Measurements from ENCODE around the gene ART5.

Gene ART5
- total RNA-seq = 0 reads per million in 3 donors

DNA sequence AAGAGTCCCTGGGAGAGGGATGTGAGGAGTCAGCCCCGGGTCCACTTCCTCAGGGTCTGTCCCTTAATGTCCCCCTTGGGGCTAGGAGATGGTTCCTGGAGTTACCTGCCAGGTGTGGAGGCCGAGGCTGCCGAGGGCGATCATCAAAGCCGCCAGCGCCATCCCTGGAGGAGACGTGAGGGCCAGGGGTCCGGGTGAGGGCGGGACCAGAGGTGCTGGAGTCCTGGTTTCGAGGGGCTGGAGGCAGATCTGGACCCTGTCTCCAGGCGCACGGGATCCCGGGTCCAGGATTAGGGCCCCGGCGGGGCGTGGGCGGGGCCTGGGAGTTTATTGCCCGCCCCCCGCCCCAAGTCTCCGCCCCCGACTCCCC lies at the start of gene ART5:
TSS of gene ART5 (minus strand) at position 292 of the 370 bp plus-strand sequence. CDS start at position 162, 130 bp downstream.
- Histone ChIP-seq H3K27me3 (replicated peaks; ENCODE audit: control insufficient read depth, insufficient read depth, low read length, poor library complexity, severe bottlenecking) (peaks cover 3% of the 10 kb centered on the region), H3K4me1 (ENCODE audit: control insufficient read depth, insufficient read depth, low read length, poor library complexity, severe bottlenecking) (peaks cover 11% of the 10 kb centered on the region), H3K4me3 (ENCODE audit: insufficient read depth, low read depth, low read length, poor library complexity, severe bottlenecking) (peak within 1 kb of the TSS; percentile 58), H3K9me3 (ENCODE audit: control insufficient read depth, low read length) (no peaks in the 10 kb centered on the region), H3K36me3 (ENCODE audit: control insufficient read depth, insufficient read depth, low read length) (no peaks in the 10 kb centered on the region), H3K27ac (ENCODE audit: insufficient read depth, low read length, poor library complexity, severe bottlenecking) (no peak within 1 kb of the TSS)
- no peak for DNase-seq

DNA sequence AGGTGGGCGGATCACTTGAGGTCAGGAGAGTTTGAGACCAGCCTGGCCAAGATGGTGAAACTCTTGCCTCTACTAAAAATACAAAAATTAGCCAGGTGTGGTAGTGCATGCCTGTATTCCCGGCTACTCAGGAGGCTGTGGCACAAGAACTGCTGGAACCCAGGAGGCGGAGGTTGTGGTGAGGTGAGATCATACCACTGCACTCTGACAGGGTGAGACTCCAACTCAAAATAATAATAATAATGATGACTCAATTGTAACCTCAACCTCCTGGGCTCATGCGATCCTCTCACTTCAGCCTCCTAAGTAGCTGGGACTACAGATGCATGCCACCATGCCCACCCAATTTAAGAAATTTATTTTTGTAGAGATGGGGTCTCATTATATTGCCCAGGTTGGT lies 45.0 kb upstream of the ART5 start:
- H3K9me3 ChIP-seq (ENCODE audit: control insufficient read depth, low read length) = no peaks in the 10 kb centered on the region
- no peaks in the 10 kb centered on the region for H3K27me3 ChIP-seq (replicated peaks; ENCODE audit: control insufficient read depth, insufficient read depth, low read length, poor library complexity, severe bottlenecking)
- no peak for DNase-seq
- no peak overlapping the region for H3K4me3 ChIP-seq (ENCODE audit: insufficient read depth, low read depth, low read length, poor library complexity, severe bottlenecking)
- H3K27ac ChIP-seq (ENCODE audit: insufficient read depth, low read length, poor library complexity, severe bottlenecking) = no peak overlapping the region
- no peaks in the 10 kb centered on the region for H3K4me1 ChIP-seq (ENCODE audit: control insufficient read depth, insufficient read depth, low read length, poor library complexity, severe bottlenecking)
- peaks cover 76% of the 10 kb centered on the region for H3K36me3 ChIP-seq (ENCODE audit: control insufficient read depth, insufficient read depth, low read length)

DNA sequence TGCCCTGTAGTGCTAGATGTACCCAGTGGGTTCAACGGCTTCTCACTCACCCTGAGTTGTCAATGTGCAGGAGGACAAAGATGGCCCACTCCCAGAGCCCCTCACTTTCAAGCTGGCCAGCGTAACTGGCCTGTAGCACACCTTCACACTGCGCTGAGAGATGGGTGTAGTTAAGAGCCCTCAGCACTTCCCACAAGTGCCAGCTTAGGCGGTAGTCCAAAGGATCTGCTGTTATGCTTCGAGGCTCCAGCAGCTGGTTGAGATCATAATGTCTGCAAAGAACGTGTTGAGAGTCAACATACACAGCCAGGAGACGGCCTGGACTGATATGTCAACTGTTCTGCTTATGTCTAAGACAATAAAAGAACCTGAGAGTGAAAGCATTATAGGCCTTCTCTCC lies 44.1 kb upstream of the ART5 start:
- H3K36me3 ChIP-seq (ENCODE audit: control insufficient read depth, insufficient read depth, low read length) = peaks cover 77% of the 10 kb centered on the region

DNA sequence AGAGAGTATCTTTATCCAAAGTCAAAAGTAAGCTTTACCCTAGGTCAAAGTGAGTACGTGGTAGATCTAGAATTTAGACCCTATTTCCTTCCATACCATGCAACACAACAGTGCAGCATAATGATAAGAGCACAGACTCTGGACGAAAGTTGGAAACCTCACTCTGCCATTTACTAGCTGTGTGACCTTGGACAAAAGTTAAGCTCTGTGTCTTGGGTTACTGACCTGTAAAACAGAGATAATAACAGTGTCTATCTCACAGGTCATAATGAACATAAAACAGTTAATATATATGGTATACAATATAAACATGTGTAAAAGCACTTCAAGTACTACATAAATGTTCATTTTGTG lies 43.0 kb upstream of the ART5 start:
- H3K9me3 ChIP-seq (ENCODE audit: control insufficient read depth, low read length) = no peaks in the 10 kb centered on the region
- peaks cover 79% of the 10 kb centered on the region for H3K36me3 ChIP-seq (ENCODE audit: control insufficient read depth, insufficient read depth, low read length)
- no peaks in the 10 kb centered on the region for H3K4me1 ChIP-seq (ENCODE audit: control insufficient read depth, insufficient read depth, low read length, poor library complexity, severe bottlenecking)
- H3K27ac ChIP-seq (ENCODE audit: insufficient read depth, low read length, poor library complexity, severe bottlenecking) = no peak overlapping the region
- no peak overlapping the region for H3K4me3 ChIP-seq (ENCODE audit: insufficient read depth, low read depth, low read length, poor library complexity, severe bottlenecking)
- no peak for DNase-seq
- H3K27me3 ChIP-seq (replicated peaks; ENCODE audit: control insufficient read depth, insufficient read depth, low read length, poor library complexity, severe bottlenecking) = no peaks in the 10 kb centered on the region

More for the DNA sequence above, 44.1 kb upstream of the ART5 start:
- no peaks in the 10 kb centered on the region for H3K27me3 ChIP-seq (replicated peaks; ENCODE audit: control insufficient read depth, insufficient read depth, low read length, poor library complexity, severe bottlenecking)
- no peaks in the 10 kb centered on the region for H3K4me1 ChIP-seq (ENCODE audit: control insufficient read depth, insufficient read depth, low read length, poor library complexity, severe bottlenecking)
- no peaks in the 10 kb centered on the region for H3K9me3 ChIP-seq (ENCODE audit: control insufficient read depth, low read length)
- H3K27ac ChIP-seq (ENCODE audit: insufficient read depth, low read length, poor library complexity, severe bottlenecking) = no peak overlapping the region
- H3K4me3 ChIP-seq (ENCODE audit: insufficient read depth, low read depth, low read length, poor library complexity, severe bottlenecking) = no peak overlapping the region
- DNase-seq = no peak

DNA sequence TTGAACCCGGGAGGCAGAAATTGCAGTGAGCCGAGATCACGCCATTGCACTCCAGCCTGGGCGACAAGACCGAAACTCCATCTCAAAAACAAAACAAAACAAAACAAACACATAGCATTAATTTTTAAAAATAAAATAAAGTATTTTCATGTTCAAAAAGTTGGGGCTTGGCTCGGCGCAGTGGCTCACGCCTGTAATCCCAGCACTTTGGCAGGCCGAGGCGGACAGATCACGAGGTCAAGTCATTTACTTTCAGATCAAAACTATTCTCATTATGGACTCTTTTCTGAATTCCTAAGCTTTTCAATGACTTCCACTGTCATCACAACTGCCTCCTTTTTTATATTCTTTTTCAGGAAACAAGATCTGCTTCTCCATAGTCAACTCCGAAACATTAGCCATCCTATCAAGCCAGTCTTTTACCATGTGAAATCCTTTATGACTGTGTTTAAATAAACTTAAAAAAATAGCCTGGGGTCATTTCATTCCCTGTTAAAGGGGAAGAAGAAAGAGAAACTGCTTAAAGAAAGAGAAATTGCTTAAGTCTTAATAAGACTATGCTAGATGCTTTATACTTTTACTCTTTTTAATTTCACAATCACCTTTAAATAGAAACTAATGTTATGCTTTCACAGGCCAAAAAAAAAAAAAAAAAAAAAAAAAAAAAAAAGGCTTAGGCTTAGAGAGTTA lies 42.5 kb upstream of the ART5 start:
- no peak overlapping the region for H3K27ac ChIP-seq (ENCODE audit: insufficient read depth, low read length, poor library complexity, severe bottlenecking)
- H3K27me3 ChIP-seq (replicated peaks; ENCODE audit: control insufficient read depth, insufficient read depth, low read length, poor library complexity, severe bottlenecking) = no peaks in the 10 kb centered on the region
- H3K4me3 ChIP-seq (ENCODE audit: insufficient read depth, low read depth, low read length, poor library complexity, severe bottlenecking) = no peak overlapping the region
- H3K9me3 ChIP-seq (ENCODE audit: control insufficient read depth, low read length) = no peaks in the 10 kb centered on the region
- H3K36me3 ChIP-seq (ENCODE audit: control insufficient read depth, insufficient read depth, low read length) = peaks cover 79% of the 10 kb centered on the region
- no peak for DNase-seq
- no peaks in the 10 kb centered on the region for H3K4me1 ChIP-seq (ENCODE audit: control insufficient read depth, insufficient read depth, low read length, poor library complexity, severe bottlenecking)

DNA sequence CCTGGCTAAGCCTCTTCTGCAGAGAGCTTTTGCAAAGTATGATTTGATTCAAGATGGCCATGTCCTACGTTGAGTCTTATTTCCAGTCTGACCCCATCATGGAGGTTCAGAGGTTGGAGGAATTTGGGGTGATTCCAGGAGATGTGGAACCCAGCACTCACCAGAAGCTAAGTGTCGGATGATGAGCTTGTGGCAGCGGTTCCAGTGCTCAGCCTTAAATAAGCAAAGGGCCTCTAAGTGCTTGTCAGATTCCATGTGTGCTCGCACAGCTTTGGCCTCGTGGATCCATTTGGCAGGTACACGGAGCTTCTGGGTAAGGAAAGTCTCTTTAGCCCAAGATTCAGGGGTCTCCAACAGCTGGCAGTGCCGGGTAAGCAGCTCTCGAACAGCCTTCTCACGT lies 41.2 kb upstream of the ART5 start:
- no peak for DNase-seq
- Histone ChIP-seq H3K27ac (ENCODE audit: insufficient read depth, low read length, poor library complexity, severe bottlenecking) (no peak overlapping the region), H3K4me1 (ENCODE audit: control insufficient read depth, insufficient read depth, low read length, poor library complexity, severe bottlenecking) (no peaks in the 10 kb centered on the region), H3K9me3 (ENCODE audit: control insufficient read depth, low read length) (no peaks in the 10 kb centered on the region), H3K27me3 (replicated peaks; ENCODE audit: control insufficient read depth, insufficient read depth, low read length, poor library complexity, severe bottlenecking) (no peaks in the 10 kb centered on the region), H3K4me3 (ENCODE audit: insufficient read depth, low read depth, low read length, poor library complexity, severe bottlenecking) (no peak overlapping the region), H3K36me3 (ENCODE audit: control insufficient read depth, insufficient read depth, low read length) (peaks cover 91% of the 10 kb centered on the region)

DNA sequence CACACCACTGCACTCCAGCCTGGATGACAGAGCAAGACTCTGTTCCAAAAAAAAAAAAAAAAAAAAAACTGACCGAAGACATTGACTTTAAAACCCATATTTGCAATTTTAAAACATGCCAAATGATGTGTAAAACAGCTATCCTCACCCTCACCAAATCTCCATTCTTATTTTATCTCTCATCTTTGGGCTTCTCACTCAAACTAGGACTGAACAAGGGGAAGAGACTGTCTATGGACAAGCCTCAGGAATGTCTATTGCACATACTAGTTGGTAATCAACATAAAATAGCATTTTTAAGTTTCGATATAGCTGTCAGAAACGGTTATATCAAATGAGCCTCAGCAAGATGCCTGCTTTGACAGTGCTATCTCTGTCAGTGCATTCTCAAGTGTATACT lies 37.3 kb upstream of the ART5 start:
- Histone ChIP-seq H3K27ac (ENCODE audit: insufficient read depth, low read length, poor library complexity, severe bottlenecking) (no peak overlapping the region), H3K36me3 (ENCODE audit: control insufficient read depth, insufficient read depth, low read length) (peaks cover 88% of the 10 kb centered on the region), H3K4me1 (ENCODE audit: control insufficient read depth, insufficient read depth, low read length, poor library complexity, severe bottlenecking) (no peaks in the 10 kb centered on the region), H3K27me3 (replicated peaks; ENCODE audit: control insufficient read depth, insufficient read depth, low read length, poor library complexity, severe bottlenecking) (no peaks in the 10 kb centered on the region), H3K9me3 (ENCODE audit: control insufficient read depth, low read length) (no peaks in the 10 kb centered on the region), H3K4me3 (ENCODE audit: insufficient read depth, low read depth, low read length, poor library complexity, severe bottlenecking) (no peak overlapping the region)
- DNase-seq = no peak

- Histone ChIP-seq H3K27ac (ENCODE audit: insufficient read depth, low read length, poor library complexity, severe bottlenecking) (no peak overlapping the region), H3K36me3 (ENCODE audit: control insufficient read depth, insufficient read depth, low read length) (peaks cover 87% of the 10 kb centered on the region), H3K9me3 (ENCODE audit: control insufficient read depth, low read length) (no peaks in the 10 kb centered on the region), H3K4me1 (ENCODE audit: control insufficient read depth, insufficient read depth, low read length, poor library complexity, severe bottlenecking) (no peaks in the 10 kb centered on the region), H3K4me3 (ENCODE audit: insufficient read depth, low read depth, low read length, poor library complexity, severe bottlenecking) (no peak overlapping the region), H3K27me3 (replicated peaks; ENCODE audit: control insufficient read depth, insufficient read depth, low read length, poor library complexity, severe bottlenecking) (no peaks in the 10 kb centered on the region)
- no peak for DNase-seq
These were observed 34.2 kb upstream of the ART5 start for GRCh38 chr11:3675971-3676370.

- no peaks in the 10 kb centered on the region for H3K4me1 ChIP-seq (ENCODE audit: control insufficient read depth, insufficient read depth, low read length, poor library complexity, severe bottlenecking)
- no peak overlapping the region for H3K4me3 ChIP-seq (ENCODE audit: insufficient read depth, low read depth, low read length, poor library complexity, severe bottlenecking)
- H3K27me3 ChIP-seq (replicated peaks; ENCODE audit: control insufficient read depth, insufficient read depth, low read length, poor library complexity, severe bottlenecking) = no peaks in the 10 kb centered on the region
- no peak overlapping the region for H3K27ac ChIP-seq (ENCODE audit: insufficient read depth, low read length, poor library complexity, severe bottlenecking)
- DNase-seq = no peak
- peaks cover 84% of the 10 kb centered on the region for H3K36me3 ChIP-seq (ENCODE audit: control insufficient read depth, insufficient read depth, low read length)
- no peaks in the 10 kb centered on the region for H3K9me3 ChIP-seq (ENCODE audit: control insufficient read depth, low read length)
These were observed 32.4 kb upstream of the ART5 start for GRCh38 chr11:3674189-3674588.

GRCh38 chr11:3671334-3672254 lies 29.8 kb upstream of the ART5 start, which contains the start of gene CHRNA10:
Gene CHRNA10 (minus strand): TSS chr11:3671384. CDS start chr11:3671312, 72 bp downstream.
- no peak within 1 kb of the TSS for H3K27ac ChIP-seq (ENCODE audit: insufficient read depth, low read length, poor library complexity, severe bottlenecking)
- H3K36me3 ChIP-seq (ENCODE audit: control insufficient read depth, insufficient read depth, low read length) = peaks cover 71% of the 10 kb centered on the region
- no peak within 1 kb of the TSS for H3K4me3 ChIP-seq (ENCODE audit: insufficient read depth, low read depth, low read length, poor library complexity, severe bottlenecking)
- no peak for DNase-seq
- no peaks in the 10 kb centered on the region for H3K27me3 ChIP-seq (replicated peaks; ENCODE audit: control insufficient read depth, insufficient read depth, low read length, poor library complexity, severe bottlenecking)
- no peaks in the 10 kb centered on the region for H3K9me3 ChIP-seq (ENCODE audit: control insufficient read depth, low read length)
- H3K4me1 ChIP-seq (ENCODE audit: control insufficient read depth, insufficient read depth, low read length, poor library complexity, severe bottlenecking) = no peaks in the 10 kb centered on the region

Data from effector memory CD4-positive, alpha-beta T cell (primary cell).